Upper lobe of left lung (tissue), 6 donors: ENCODE data around the gene HOXA5. TPM values are rescaled to one million over a fixed set of nuclear protein-coding genes. Genes with fewer than 3 reads are reported as not detected.

Experiments
- ATAC-seq, 2 donors: fragments of 200-7000 bp; cut with Tn5 transposase; one replicate each; pipeline ENCODE4 v1.9.1; 2022; ENCODE audit warnings: mild to moderate bottlenecking in 2 of 2, moderate library complexity in 2 of 2; ENCODE audit not compliant: low FRiP score in 2 of 2
- DNase-seq, 2 donors: peaks; one replicate each; pipeline ENCODE4 v3.0.0-alpha.2; 2019 to 2020
- H3K27ac ChIP-seq, 4 donors: fragments of 200-600 bp; sonication (generic); one replicate each; pipeline ENCODE4 v1.5.1; 2016 to 2019
- H3K27me3 ChIP-seq, 4 donors: fragments of 200-600 bp; sonication (generic); one replicate each; pipeline ENCODE4 v1.5.1; 2017 to 2019
- H3K36me3 ChIP-seq, 4 donors: fragments of 200-600 bp; sonication (generic); one replicate each; pipeline ENCODE4 v1.5.1; 2016 to 2019
- H3K4me1 ChIP-seq, 4 donors: fragments of 200-600 bp; sonication (generic); one replicate each; pipeline ENCODE4 v1.5.1; 2018 to 2019
- H3K4me3 ChIP-seq, 4 donors: fragments of 200-600 bp; sonication (generic); one replicate each; pipeline ENCODE4 v1.5.1; 2017 to 2019; ENCODE audit warnings: mild to moderate bottlenecking in 2 of 4, moderate library complexity in 1 of 4
- H3K9me3 ChIP-seq, 4 donors: fragments of 200-600 bp; sonication (generic); one replicate each; pipeline ENCODE4 v1.5.1; 2018 to 2019
- EP300 ChIP-seq, 4 donors: sonication (generic); formaldehyde crosslinking; IDR thresholded peaks; one replicate each; pipeline ENCODE4 v1.5.1; 2017; ENCODE audit warnings: antibody characterized with exemption in 4 of 4, control low read depth in 2 of 4
- POLR2A ChIP-seq, 4 donors: fragments of 450-650 bp; IDR thresholded peaks; one replicate each; pipeline ENCODE4 v1.5.1; 2016 to 2017; ENCODE audit warnings: antibody characterized with exemption in 4 of 4, mild to moderate bottlenecking in 2 of 4
- POLR2AphosphoS5 ChIP-seq, 2 donors: sonication (generic); formaldehyde crosslinking; IDR thresholded peaks; one replicate each; pipeline ENCODE4 v1.5.1; 2017; ENCODE audit warnings: antibody characterized with exemption in 2 of 2
- WGBS, 2 donors: methylation state at CpG; one replicate each; pipeline ENCODE4 v1.1.5; 2017 to 2018; 5-methylcytosine and 5-hydroxymethylcytosine counted together
- total RNA-seq, 6 donors: library from RNA; depleted of rRNA in 4 of 6; stranded (reverse); fragments of >200 nt in 4 of 6; gene quantifications; one replicate each; pipeline versions ENCODE4 v1.1.0 to v1.2.1, GENCODE V29; 2016 to 2021
- TF ChIP-seq, protein P1 (sequence below), 6 experiments: fragments of 450-650 bp in 4 of 6; fragments of 200-600 bp in 2 of 6; sonication (generic) in 2 of 6; IDR thresholded peaks; one replicate each; pipeline ENCODE4 v1.5.1; 2016 to 2019; ENCODE audit warnings: antibody characterized with exemption in 6 of 6
- donor health status: DM: no; HTN: no; CAD: no; lungs with moderate emphysema.
- donor health status: DM: no; HTN: yes; CAD: no; lungs with severe emphysema.

HOXA5 gene
- total RNA-seq, 6 donors from 2014 or later = 7.8 to 79.9 (median 16.9) TPM

DNA sequence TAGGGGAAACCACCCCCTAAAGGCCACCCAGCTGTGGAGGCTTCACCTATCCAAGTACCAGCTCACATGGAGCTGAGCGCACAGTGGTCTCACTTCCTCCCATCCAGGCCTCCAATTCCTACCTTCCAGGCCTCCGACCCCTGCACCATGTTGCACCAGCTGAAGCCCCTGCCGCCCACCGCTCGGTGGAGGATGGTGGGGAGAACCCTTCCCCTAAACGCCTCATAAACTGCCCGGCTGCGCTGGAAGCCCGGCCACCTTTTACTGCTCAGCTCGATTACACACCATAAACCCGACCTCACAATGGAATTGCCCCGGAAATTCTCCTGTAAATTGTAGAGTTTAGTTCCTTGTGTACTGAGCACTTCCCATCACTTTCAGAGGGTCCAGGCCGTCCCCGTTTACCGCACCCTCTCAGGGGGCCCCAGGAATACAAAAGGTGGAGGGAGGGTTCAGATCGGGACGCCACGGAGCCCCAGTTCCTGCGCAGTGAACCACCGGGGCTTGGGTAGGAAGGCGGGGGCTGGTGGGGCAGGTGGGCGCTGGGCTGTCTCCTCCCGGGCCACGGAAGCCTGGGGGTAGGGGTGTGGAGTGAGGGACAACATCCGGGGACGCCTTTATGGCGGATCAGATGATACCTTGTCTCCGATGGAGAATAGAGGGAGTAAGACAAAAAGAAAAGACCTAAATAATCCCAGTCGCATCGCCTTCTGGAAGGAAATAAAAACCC lies 14.4 kb upstream of the HOXA5 start:
- ATAC-seq = no peak
- Histone ChIP-seq H3K4me3 (no peak overlapping the region), H3K27ac (no peak overlapping the region), H3K4me1 (peaks cover 28 to 53% (median 42%) of the 10 kb centered on the region in 4 donors), H3K9me3 (no peaks in the 10 kb centered on the region), H3K27me3 (peaks cover 0 to 67% (median 34%) of the 10 kb centered on the region in 4 donors), H3K36me3 (no peaks in the 10 kb centered on the region)
- 38 to 48% methylated on average over 30 of the region's 30 CpGs for WGBS, 2 donors
- DNase-seq = peak in 1 of 2 donors; percentile 10
- TF ChIP-seq POLR2AphosphoS5 (IDR thresholded peaks at IDR 0.05) (no peak), POLR2A (IDR thresholded peaks at IDR 0.05) (no peak), EP300 (IDR thresholded peaks at IDR 0.05) (no peak)
- TF ChIP-seq, protein P1, sequence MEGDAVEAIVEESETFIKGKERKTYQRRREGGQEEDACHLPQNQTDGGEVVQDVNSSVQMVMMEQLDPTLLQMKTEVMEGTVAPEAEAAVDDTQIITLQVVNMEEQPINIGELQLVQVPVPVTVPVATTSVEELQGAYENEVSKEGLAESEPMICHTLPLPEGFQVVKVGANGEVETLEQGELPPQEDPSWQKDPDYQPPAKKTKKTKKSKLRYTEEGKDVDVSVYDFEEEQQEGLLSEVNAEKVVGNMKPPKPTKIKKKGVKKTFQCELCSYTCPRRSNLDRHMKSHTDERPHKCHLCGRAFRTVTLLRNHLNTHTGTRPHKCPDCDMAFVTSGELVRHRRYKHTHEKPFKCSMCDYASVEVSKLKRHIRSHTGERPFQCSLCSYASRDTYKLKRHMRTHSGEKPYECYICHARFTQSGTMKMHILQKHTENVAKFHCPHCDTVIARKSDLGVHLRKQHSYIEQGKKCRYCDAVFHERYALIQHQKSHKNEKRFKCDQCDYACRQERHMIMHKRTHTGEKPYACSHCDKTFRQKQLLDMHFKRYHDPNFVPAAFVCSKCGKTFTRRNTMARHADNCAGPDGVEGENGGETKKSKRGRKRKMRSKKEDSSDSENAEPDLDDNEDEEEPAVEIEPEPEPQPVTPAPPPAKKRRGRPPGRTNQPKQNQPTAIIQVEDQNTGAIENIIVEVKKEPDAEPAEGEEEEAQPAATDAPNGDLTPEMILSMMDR (IDR thresholded peaks at IDR 0.05) = no peak

DNA sequence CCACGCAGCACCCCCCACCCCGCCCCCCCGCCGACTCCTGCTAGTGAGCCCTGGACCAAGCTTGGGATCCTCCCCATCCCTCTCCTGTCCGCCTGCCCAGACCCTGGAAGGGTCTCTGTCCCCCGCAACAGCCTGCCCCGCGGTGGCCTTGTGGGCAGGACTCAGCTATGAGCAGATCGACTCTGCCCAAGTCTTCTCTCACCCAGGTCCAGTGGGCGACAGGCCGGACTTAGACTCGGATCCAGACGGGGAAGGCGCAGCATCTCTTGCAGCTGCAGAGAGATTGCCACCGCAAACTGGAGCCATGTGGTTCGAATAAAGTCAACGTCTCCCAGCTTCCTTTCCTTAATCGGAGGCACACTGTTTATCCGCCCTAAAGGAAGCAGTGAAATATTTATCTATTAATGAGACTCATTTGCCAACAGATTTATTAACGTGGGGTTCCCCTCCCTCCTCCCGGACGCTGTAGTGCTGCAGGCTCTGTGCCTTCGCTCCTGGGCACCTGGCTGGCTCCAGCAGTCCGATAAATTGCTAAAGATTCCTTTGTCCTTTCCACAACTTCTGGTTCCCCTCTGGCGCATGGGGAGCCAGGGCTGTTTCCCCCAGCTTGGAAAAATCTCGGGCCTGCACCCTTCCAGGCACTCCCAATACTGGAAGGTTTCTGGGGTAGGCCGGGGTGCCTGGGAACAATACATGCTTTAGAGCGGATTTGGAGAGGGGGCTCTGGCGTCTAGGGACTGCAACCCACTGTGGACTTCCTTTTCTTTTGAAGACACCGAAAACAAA lies 13.6 kb upstream of the HOXA5 start:
- TF ChIP-seq, protein P1 (IDR thresholded peaks at IDR 0.05) = no peak
- no peak for TF ChIP-seq POLR2A (IDR thresholded peaks at IDR 0.05)
- TF ChIP-seq POLR2AphosphoS5 (IDR thresholded peaks at IDR 0.05) = no peak
- TF ChIP-seq EP300 (IDR thresholded peaks at IDR 0.05) = no peak
- DNase-seq (peak in 1 of 2 donors; percentile 18), ATAC-seq (no peak)
- Histone ChIP-seq H3K4me1 (peaks cover 35 to 58% (median 46%) of the 10 kb centered on the region in 4 donors), H3K36me3 (no peaks in the 10 kb centered on the region), H3K27ac (peak overlapping the region in 2 of 4 donors; percentile 82), H3K4me3 (peak overlapping the region; percentile 44 to 59 (median 51)), H3K27me3 (peaks cover 0 to 75% (median 39%) of the 10 kb centered on the region in 4 donors), H3K9me3 (no peaks in the 10 kb centered on the region)
- WGBS, 2 donors = 15 to 19% methylated on average over 17 to 26 of the region's 30 CpGs

DNA sequence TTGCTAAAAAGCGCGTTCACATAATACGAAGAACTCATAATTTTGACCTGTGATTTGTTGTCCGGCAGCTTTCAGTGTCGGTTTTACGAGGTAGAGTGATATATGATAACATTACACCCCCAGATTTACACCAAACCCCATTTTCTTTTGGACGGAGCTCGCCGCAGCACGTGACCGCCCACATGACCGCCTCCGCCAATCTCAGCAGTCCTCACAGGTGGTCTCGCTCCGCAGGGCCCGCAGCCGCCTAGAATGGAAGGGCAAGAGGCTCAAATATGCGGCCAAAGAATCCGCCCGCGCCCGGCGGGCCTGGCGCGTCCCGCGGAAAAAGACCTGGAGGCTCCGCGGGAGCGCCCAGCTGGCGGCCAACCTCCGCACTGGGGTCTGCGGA lies 13.0 kb upstream of the HOXA5 start, which contains the start of gene HOXA7:
HOXA7 (minus strand) TSS at position 168 of the 391 bp plus-strand sequence; CDS start at position 38, 130 bp downstream.
- Histone ChIP-seq H3K36me3 (no peaks in the 10 kb centered on the region), H3K27me3 (peaks cover 0 to 75% (median 44%) of the 10 kb centered on the region in 4 donors), H3K9me3 (no peaks in the 10 kb centered on the region), H3K4me3 (peak within 1 kb of the TSS; percentile 44 to 59 (median 51)), H3K4me1 (peaks cover 36 to 58% (median 45%) of the 10 kb centered on the region in 4 donors), H3K27ac (peak within 1 kb of the TSS; percentile 62 to 82 (median 72))
- 0 to 3% methylated on average over 11 to 20 of the region's 33 CpGs for WGBS, 2 donors
- DNase-seq (peak; percentile 24 to 89), ATAC-seq (peak in 1 of 2 donors; percentile 51)
- TF ChIP-seq POLR2A (IDR thresholded peaks at IDR 0.05) (no peak), POLR2AphosphoS5 (IDR thresholded peaks at IDR 0.05) (peak in 1 of 2 donors; percentile 8), EP300 (IDR thresholded peaks at IDR 0.05) (no peak)

DNA sequence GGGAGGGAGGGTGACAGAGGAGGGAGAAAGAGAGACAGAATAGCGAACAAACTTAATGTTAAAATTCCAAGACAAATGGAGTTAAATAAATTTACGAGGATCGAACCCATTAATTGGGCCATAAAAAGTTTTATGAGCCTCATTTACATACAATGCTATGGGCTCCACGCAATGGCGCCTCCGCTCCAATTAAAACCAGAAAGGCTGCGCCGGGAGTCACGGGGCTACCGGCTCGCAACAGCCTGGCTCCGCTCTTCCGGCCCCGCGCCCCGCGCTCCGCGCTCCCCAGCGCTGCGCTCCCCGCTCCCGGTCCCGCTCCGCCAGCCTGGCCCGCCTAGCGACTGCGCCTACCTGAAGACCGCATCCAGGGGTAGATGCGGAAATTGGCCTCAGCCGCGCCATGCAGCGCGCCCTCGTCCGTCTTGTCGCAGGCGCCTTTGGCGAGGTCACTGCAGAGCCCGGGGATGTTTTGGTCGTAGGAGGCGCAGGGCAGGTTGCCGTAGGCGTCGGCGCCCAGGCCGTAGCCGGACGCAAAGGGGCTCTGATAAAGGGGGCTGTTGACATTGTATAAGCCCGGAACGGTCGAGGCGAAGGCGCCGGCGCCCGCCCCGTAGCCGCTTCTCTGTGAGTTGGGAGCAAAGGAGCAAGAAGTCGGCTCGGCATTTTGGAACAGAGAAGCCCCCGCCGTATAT lies 12.5 kb upstream of the HOXA5 start:
- H3K36me3 ChIP-seq = no peaks in the 10 kb centered on the region
- H3K27me3 ChIP-seq = peaks cover 0 to 79% (median 46%) of the 10 kb centered on the region in 4 donors
- 3 to 5% methylated on average over 6 to 58 of the region's 63 CpGs for WGBS, 2 donors
- ATAC-seq (peak in 1 of 2 donors; percentile 31), DNase-seq (peak; percentile 19 to 87)
- H3K27ac ChIP-seq = peak overlapping the region; percentile 62 to 82 (median 72)
- TF ChIP-seq POLR2A (IDR thresholded peaks at IDR 0.05) = no peak
- TF ChIP-seq EP300 (IDR thresholded peaks at IDR 0.05) = no peak
- TF ChIP-seq, protein P1 (IDR thresholded peaks at IDR 0.05) = no peak
- no peak for TF ChIP-seq POLR2AphosphoS5 (IDR thresholded peaks at IDR 0.05)
- H3K9me3 ChIP-seq = no peaks in the 10 kb centered on the region
- peaks cover 36 to 58% (median 47%) of the 10 kb centered on the region in 4 donors for H3K4me1 ChIP-seq
- peak overlapping the region; percentile 44 to 59 (median 51) for H3K4me3 ChIP-seq
